DOHH2 (cell line): Measurements from ENCODE around the gene IGF2.

Source experiments
- CTCF ChIP-seq: fragments of 200-600 bp; sonication (generic); IDR thresholded peaks from one replicate; pipeline ENCODE4 v1.5.1; 2014; ENCODE audit warnings: antibody characterized with exemption, mild to moderate bottlenecking, low read depth, low read length; ENCODE audit not compliant: poor library complexity, severe bottlenecking
- EZH2phosphoT487 ChIP-seq: fragments of 200-600 bp; sonication (generic); IDR thresholded peaks from 2 replicates; pipeline ENCODE4 v1.6.1; 2017; ENCODE audit warnings: borderline replicate concordance, mild to moderate bottlenecking, antibody characterized with exemption, low read length, moderate library complexity, mixed read lengths

- TF ChIP-seq CTCF (no peak), EZH2phosphoT487 (no peak)
These were observed 38.6 kb downstream of the IGF2 start for GRCh38 chr11:2100361-2101170.
